Measurements from ENCODE around the gene MRPL41. TPM values are rescaled to one million over a fixed set of nuclear protein-coding genes. Genes with fewer than 3 reads are reported as not detected.
"Not testable (repeated sequence)": the region's sequence is repeated elsewhere in the genome, so short reads cannot be mapped to it uniquely, and the experiment has no call there.

MRPL41 gene
- total RNA-seq: 22.2 TPM

DNA sequence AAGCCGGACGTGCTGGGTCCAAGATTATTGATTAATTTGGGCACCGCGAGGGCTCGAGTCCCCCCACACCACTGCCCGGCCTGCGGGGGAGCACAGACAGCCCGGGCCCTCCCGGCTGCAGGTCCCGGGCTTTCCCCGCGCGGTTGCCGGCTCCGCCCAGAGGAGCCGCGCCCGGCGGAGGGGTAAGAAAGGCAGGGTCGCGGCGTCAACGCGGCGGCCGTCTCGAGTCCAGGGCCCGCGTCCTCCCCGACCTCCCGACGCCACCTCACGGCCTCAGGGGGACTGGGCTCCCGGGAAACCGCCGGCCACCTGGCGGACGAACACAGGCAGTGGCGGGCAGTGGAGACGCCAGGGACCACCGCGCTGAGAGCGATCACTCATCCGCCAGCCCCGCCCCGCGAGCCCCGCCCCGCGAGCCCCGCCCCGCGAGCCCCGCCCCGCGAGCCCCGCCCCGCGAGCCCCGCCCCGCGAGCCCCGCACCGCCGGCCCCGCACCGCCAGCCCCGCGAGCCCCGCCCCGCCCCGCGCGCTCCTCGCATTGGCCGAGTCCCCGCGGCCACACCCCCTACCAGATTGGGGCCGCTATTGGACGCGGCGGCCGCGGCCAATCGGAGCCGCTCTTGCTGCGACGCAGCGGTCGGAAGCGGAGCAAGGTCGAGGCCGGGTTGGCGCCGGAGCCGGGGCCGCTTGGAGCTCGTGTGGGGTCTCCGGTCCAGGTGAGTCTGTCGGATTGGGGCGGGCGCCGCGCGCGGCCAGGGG, at the start of gene MRPL41:
Gene MRPL41 (plus strand): TSS at position 616 of the 758 bp plus-strand sequence. CDS start 203 bp downstream, outside the sequence.
- DNase-seq: peak; percentile 62

DNA sequence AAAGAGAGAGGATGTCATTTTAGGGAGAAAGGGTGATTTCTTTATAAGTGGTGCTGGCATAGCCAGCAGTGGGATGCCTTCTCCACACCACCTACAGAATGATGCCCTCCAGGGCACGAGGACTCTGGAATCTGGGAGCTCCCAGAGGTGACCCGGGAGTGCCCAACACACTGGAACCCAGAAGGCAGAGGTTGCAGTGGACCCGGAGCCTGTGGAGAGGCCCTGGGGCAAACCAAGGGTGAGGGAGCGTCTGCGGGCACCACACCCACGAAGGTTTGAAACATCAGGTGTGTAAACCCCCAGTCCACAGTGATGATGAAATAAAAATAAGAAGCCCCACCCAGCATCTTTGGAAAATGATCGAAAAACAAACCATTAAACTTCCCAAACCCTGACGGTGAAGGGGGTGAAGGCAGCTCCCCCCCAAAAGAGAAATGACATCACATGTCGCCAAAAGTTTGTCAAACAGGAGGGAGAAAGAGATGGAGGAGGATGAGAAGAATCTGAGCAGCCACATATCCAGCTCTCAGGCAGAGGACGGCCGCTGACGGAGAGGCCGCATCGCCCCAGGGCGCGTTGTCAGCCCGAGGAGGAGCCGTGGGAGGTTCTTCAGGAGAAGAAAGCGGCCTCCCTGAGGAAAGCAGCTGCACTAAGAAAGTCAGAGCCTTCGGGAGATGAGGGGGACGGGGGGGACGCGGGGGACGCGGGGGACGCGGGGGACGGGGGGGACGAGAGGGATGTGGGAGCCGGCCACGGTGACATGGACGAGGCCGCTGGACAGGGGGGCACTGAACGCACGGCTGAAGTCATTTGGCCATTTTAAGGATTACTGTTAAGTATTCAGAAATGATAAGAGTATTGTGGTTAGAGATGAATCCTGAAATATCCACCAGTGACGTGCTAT, 49.4 kb upstream of the MRPL41 start:
- no peak for DNase-seq

DNA sequence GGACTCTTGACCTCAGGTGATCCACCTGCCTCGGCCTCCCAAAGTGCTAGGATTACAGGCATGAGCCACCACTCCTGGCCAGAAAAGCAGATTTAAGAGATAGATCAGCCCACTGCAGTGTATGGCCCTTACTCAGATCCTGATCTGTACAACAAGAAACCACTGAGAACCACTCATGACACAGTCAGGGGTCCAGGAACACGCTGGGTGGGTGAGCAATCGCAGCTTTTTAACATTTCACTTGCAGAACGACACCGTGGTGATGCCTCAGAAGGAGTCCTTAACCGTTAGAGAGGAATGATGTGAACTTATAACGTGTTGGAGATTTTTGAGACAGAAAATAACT, 47.3 kb upstream of the MRPL41 start:
- no peak for DNase-seq

DNA sequence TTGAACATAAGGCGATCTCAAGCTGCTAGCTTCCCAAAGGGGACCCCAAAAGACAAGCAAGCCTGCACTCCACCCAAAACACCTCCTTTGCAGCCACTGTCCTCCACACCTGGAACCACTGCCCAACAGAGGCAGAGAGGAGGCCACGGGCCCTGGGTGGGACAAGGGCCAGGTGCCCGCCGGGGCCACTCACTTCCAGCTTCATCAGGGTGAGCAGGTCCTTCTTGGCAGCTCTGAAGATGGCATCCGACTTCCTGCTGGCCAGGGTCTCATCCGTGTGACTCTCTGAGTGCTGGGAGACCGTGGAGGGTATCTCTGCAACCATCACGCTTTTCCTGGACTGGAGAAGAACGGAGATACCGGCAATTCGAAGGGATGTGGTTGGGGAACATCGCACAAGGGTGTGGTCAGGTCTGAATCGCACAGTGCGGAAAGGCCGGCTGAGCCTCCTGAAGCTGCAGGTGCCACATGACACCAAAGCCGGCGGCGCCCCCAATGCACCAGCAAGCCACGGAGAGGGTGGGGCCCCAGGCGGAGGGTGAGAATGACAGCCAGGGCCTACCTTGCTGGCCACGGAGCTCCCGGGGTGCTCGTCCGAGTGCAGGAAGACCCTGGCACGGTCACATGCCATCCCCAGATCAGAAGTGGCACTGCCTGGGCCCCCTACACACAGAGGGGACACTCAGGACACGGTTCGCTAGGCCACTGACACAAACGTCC, 46.1 kb upstream of the MRPL41 start:
- DNase-seq: no peak

DNA sequence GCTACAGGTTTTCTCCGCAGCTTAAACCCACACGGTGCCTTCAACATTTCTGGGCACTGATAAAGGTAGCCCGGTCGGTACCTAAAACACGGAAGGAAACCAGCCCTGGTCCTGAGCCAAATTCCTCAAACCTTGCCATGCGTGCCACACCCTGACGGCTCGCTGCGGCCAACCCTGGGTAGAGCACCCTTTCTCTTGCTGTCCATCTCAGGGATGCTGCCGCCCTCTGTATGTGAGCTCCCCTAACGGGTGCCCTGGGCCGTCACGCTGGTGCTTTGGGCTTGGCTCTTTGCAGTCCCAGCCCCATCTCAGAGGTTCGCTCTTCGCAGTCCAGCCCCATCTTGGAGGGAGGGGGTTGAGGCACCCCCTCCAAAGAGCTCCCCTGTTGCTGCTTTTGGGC, 45.4 kb upstream of the MRPL41 start:
- DNase-seq: no peak

DNA sequence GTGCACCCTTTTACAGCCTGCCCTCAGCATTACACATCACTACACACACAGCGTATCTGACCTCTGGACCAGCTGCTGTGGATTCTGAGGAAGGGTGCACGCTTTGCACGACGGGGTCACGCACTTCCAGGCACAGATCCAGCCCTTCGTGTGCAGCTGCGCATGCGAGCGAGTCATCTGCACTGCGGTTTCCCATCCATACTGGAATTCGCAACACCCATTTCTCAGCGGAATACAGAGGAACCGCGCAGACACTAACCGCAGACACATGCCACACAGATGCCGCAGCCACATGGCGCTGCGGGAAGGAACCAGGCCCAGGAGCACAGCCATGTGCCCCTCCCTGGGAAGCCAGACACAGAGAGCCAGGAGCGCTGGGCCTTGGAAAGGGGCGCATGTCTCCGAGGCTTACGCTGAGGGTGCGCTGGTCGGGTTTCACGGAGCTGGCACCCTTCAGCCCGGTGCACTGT, 44.9 kb upstream of the MRPL41 start:
- DNase-seq: peak; percentile 22

DNA sequence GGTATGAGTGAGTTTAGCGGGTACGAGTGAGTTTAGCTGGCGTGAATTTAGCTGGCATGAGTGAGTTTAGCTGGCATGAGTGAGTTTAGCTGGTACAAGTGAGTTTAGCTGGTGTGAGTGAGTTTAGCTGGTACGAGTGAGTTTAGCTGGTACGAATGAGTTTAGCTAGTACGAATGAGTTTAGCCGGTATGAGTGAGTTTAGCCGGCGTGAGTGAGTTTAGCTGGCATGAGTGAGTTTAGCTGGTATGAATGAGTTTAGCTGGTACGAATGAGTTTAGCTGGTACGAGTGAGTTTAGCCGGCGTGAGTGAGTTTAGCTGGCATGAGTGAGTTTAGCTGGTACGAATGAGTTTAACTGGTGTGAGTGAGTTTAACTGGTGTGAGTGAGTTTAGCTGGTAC, 42.5 kb upstream of the MRPL41 start:
- no peak for DNase-seq

DNA sequence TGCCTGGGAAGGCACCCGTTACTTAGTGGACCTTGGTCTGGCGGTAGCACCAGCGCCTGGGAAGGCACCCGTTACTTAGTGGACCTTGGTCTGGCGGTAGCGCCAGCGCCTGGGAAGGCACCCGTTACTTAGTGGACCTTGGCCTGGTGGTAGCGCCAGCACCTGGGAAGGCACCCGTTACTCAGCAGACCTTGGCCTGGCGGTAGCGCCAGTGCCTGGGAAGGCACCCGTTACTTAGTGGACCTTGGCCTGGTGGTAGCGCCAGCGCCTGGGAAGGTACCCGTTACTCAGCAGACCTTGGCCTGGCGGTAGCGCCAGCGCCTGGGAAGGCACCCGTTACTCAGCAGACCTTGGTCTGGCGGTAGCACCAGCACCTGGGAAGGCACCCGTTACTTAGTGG, 40.6 kb upstream of the MRPL41 start:
- DNase-seq: not testable (repeated sequence)

DNA sequence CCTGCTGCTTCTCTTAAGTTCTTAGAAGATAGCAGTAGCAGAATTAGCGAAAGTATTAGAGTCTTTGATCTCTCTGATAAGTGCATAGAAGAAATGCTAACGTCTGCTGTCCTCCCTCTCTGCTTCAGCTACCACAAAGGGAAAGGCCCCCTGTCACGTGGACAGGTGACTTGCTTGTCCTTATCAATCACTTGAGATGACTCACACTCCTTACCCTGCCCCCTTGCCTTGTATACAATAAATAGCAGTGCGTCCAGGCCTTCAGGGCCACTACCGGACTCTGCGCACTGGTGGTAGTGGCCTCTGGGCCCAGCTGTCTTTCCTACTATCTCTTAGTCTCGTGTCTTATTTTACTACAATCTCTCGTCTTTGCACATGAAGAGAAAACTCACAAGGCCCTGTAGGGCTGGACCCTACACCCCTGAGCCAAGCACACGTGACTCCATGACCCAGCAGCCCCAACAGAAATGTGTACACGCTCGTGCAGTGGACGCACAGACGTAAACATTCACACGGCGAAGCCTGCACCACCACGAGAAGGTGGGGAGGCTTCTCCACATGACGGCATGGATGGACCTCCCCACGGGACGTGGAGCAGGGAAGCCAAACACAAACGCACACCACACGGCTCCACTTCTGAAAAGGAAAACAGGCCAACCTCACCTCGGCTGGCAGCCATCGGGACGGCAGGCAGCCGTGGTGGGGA, 39.8 kb upstream of the MRPL41 start:
- DNase-seq: no peak

DNA sequence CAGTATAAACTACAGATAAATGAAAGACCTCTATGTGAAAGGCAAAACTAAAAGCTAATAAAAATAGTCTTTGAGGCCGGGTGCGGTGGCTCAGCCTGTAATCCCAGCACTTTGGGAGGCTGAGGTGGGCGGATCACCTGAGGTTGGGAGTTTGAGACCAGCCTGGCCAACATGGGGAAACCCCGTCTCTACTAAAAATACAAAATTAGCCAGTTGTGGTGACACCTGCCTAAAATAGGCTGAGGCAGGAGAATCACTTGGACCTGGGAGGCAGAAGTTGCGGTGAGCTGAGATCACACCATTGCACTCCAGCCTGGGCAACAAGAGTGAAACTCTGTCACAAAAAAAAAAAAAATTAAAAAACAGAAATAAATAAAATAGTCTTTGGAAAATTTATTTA, 38.5 kb upstream of the MRPL41 start:
- DNase-seq: not testable (repeated sequence)

DNA sequence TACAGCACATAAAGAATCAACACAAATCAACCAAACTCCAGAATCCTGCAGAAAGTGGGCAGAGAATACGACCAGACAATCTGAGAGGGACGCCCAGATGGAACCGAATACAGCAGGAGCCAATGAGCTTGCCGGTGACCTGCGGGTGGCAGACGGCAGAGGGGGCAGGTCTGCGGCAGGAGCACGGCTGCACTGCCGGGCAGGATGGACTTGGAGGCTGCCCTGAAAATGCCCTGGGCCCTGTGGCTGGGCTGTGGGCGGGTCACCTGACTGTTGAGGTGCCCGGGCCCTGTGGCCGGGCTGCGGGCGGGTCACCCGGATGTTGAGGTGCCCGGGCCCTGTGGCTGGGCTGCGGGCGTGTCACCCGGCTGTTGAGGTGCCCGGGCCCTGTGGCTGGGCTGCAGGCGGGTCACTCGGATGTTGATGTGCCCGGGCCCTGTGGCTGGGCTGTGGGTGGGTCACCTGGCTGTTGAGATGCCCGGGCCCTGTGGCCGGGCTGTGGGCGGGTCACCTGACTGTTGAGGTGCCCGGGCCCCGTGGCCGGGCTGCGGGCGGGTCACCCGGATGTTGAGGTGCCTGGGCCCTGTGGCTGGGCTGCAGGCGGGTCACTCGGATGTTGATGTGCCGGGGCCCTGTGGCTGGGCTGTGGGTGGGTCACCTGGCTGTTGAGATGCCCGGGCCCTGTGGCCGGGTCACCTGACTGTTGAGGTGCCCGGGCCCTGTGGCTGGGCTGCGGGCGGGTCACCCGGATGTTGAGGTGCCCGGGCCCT, 37.7 kb upstream of the MRPL41 start:
- not testable (repeated sequence) for DNase-seq

DNA sequence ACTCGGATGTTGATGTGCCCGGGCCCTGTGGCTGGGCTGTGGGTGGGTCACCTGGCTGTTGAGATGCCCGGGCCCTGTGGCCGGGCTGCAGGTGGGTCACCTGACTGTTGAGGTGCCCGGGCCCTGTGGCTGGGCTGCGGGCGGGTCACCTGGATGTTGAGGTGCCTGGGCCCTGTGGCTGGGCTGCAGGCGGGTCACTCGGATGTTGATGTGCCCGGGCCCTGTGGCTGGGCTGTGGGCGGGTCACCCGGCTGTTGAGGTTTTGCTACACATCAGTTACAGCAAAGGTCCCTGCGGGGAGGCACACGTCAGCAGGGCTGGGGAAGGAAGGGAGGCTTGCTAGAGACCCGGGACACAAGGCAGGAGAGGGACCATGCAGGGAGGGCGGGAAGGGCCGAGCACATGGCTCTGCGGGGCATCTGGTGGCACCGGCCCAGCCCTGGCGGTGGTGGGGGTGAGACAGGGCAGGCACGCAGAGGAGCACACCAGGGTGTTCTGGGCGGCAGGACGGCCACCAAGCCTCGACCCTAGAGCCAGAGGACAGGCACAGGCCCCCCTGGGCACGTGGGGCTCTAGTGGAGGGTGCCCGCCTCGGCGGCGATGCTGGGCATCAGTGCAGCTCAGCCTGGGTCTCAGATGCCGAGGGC, 36.9 kb upstream of the MRPL41 start:
- no peak for DNase-seq

DNA sequence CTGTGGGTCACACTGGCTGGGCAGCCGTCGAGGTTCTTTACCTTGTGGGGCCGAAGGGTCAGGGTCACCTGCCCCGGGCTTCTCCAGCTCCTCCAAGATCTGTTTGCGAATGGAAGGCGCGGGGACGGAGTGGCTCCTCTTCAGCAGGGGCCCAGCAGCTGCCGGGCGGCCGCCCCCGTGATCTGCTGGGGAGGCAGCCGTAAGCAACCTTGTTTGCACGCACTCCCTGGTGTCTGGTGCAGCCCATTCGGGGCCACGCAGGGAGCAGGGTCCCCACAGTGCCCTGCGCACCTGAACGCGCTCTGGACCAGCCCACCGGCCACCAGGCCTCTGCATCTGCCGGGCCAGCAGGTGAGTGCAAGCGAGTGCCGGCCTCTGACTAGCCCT, 36.3 kb upstream of the MRPL41 start:
- DNase-seq: no peak

DNA sequence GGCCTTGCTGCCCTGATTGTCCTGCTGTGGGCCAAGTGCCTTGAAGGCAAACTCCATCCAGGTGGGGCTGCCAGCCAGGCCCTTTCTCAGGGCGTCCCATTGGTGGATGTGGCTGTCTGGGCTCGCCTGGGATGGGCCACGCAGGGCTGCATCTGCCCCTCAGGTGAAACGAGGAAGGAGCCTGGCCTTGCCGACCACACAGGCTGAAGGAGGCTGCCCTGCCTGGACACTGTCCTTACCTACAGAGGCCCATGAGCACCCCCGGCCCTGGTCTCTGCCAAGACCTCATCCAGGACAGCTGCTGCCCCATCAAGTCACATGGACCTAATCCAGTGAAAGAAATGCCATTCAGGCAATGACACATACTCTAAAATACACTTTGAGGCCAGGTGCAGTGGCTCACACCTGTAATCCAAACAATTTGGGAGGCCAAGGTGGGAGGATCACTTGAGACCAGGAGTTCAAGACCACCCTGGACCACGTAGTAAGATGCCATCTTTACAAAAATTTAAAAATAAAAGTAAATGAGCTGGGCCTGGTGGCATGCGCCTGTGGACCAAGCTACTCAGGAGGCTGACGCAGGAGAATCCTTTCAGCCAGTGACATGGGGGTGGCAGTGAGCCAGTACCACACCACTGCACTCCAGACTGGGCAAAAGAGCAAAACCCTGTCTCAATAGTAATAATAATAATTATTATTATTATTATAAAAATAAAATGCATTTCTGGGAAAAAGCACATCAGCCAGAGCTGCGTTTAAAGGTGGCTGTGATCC, 35.3 kb upstream of the MRPL41 start:
- DNase-seq: no peak

DNA sequence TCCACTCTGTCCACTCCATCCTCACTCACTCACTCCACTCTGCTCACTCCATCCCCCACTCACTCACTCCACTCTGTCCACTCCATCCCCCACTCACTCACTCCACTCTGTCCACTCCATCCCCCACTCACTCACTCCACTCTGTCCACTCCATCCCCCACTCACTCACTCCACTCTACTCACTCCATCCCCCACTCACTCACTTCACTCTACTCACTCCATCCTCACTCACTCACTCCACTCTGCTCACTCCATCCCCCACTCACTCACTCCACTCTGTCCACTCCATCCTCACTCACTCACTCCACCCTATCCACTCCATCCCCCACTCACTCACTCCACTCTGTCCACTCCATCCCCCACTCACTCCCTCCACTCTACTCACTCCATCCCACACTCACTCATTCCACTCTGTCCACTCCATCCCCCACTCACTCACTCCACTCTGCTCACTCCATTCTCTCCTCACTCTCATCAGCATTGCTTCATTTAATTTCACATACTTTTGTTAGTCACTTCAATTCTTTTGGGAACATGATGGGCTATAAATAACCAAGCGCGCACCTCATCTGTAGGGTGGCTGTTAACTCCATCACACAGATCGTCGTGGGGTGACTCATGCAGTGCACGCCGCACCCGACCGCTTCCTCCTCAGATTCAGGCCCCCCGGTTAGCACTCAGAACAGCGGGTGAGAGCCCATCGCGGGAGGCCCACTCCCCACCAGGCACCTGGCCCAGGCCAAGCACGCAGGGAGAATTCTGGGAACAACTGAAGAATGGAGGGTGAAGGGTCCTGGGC, 32.8 kb upstream of the MRPL41 start:
- not testable (repeated sequence) for DNase-seq

DNA sequence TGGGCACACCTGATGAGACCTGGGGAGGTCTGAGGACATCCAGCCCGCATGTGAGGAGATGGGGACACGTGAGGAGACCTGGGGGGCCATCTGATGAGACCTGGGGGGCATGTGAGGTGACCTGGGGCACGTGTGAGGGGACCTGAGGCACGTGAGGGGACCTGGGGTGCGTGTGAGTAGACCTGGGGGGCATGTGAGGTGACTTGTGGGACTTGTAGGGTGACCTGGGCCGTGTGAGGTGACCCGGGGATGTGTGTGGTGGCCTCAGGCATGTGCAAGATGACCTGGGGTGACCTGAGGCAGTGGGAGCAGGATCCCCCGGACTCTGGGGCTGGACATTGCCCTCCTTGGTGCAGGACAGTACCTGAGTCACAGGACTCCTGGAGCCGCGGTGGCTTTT, 32.1 kb upstream of the MRPL41 start:
- no peak for DNase-seq

DNA sequence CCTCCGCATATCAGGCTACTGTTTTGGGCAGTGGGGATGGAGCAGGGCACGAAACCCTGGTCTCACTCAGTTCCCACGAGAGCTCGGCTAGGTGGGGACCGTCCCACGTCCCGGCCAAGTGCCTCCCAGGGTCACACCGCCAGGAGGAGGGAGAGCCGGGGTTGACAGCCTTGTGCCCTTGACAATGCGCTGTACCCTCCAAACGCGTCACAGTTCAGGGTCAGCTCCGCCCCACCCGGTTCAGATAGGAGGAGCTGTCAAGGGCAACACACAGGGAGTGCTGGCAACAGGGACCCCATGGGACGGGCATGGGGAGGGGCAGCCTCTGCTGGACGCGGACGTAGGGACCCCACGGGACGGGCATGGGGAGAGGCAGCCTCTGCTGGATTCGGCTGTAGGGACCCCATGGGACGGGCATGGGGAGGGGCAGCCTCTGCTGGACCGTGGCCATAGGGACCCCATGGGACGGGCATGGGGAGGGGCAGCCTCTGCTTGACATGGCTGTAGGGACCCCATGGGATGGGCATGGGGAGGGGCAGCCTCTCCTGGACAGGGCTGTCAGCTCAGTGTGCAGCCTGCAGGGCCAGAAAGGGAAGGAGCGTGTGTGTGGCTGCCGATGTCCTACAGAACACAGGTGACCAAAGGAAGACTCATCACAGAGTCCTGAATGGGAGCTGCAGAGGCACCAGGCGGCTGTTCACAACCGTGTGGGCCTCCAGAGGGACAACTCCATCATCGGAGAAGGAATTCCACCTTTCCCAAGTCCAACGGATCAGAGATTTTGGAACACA, 30.9 kb upstream of the MRPL41 start:
- DNase-seq: no peak

DNA sequence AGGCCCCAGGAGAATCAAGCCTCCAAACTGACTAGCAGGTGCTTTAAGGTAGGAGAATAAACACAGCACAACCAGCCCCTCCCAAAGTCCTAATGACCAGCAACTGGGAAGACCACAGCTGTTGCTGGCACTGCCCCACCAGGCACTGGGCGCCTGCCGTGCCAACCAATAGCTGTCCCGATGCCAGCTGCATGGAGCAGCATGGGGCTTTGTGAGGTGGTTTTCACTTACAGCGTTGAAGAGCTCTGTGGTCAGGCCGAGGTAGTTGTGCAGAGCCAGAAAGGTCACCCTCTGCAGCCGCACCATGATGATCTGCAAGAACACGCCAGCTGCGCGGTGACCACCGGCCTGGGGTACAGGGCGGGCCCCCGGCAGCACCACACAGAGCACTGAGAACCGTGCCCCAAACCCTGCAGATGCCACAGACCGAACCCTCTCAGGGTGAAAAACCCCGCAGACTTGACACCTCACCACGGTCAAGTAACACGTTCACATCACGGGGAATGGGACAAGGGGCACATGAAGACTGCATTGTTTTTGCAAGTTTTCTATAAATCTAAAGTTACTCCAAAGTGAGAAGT, 30.2 kb upstream of the MRPL41 start:
- DNase-seq: no peak

Measured in skin of body (tissue), 2 donors.